Skeletal muscle satellite cell (primary cell): ENCODE results near the gene PDE1A.

Experiments
- H3K27me3 ChIP-seq: 2 replicates; pipeline ENCODE4 v1.7.0; 2013; ENCODE audit warnings: low read length; ENCODE audit not compliant: control insufficient read depth, insufficient read depth
- H3K36me3 ChIP-seq: 2 replicates; pipeline ENCODE4 v1.7.0; 2013; ENCODE audit warnings: mild to moderate bottlenecking, control low read depth, low read length; ENCODE audit not compliant: insufficient read depth
- H3K4me1 ChIP-seq: 2 replicates; pipeline ENCODE4 v1.7.0; 2013; ENCODE audit warnings: low read length; ENCODE audit not compliant: control insufficient read depth, insufficient read depth
- H3K4me2 ChIP-seq: 2 replicates; pipeline ENCODE4 v1.7.0; 2013; ENCODE audit warnings: mild to moderate bottlenecking, low read length
- H3K4me3 ChIP-seq: 2 replicates; pipeline ENCODE4 v1.7.0; 2013; ENCODE audit warnings: low read length
- H3K9ac ChIP-seq: 2 replicates; pipeline ENCODE4 v1.7.0; 2013; ENCODE audit warnings: mild to moderate bottlenecking, low read depth, low read length, moderate library complexity
- H3K9me3 ChIP-seq: replicated peaks from 2 replicates; pipeline ENCODE4 v1.7.0; 2013; ENCODE audit warnings: mild to moderate bottlenecking, control low read depth, low read length

Gene PDE1A

DNA sequence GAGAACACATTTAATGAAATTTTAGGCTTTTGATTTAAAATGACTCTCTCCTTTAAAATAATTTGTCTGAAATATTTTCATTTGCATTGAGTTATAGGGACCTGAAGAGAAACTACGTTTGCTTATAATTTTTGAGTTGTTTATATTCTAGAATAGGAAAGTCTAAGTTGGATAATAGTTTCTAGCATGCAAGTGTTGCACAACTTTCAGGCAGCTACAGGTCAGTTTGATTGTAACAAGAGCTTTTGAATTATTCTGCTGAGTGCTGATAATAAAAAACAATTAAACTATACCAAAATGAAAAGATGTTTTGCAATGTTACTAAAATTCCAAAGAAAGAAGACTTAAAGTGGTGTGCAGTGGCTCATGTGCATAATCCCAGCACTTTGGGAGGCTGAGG lies 71.0 kb downstream of the PDE1A start:
- Histone ChIP-seq H3K9me3 (no peaks in the 10 kb centered on the region), H3K4me2 (no peak overlapping the region), H3K4me1 (peaks cover 12% of the 10 kb centered on the region), H3K27me3 (no peaks in the 10 kb centered on the region), H3K9ac (no peak overlapping the region), H3K36me3 (no peaks in the 10 kb centered on the region), H3K4me3 (no peak overlapping the region)

- H3K9me3 ChIP-seq, result no peaks in the 10 kb centered on the region
- H3K4me3 ChIP-seq, result no peak overlapping the region
- H3K4me2 ChIP-seq, result no peak overlapping the region
- H3K36me3 ChIP-seq, result no peaks in the 10 kb centered on the region
- H3K4me1 ChIP-seq, result no peaks in the 10 kb centered on the region
- no peaks in the 10 kb centered on the region for H3K27me3 ChIP-seq
- H3K9ac ChIP-seq, result no peak overlapping the region
Measured at GRCh38 chr2:182351427-182351826, 75.4 kb downstream of the PDE1A start.

DNA sequence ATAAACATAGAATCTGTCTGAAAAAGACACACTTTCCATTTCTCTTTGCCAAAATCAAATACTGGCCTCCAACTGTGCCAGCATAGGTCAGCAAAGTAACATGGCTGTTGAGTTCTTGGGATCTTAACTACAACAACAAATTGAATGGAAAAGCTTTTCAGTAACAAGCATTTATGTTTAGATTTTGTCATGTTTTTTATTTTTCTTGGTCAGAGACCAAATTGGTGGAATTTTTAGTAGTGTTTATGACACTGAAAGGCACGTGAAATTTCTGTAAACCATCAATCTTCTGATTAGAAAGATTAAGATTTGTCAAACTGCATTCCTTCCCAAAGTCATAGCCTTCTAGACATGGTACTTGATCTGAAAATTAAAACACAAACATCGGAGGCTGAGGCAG lies 77.6 kb downstream of the PDE1A start:
- no peak overlapping the region for H3K4me3 ChIP-seq
- H3K36me3 ChIP-seq, result no peaks in the 10 kb centered on the region
- H3K9me3 ChIP-seq, result no peaks in the 10 kb centered on the region
- H3K4me2 ChIP-seq, result no peak overlapping the region
- no peaks in the 10 kb centered on the region for H3K4me1 ChIP-seq
- no peak overlapping the region for H3K9ac ChIP-seq
- H3K27me3 ChIP-seq, result no peaks in the 10 kb centered on the region

DNA sequence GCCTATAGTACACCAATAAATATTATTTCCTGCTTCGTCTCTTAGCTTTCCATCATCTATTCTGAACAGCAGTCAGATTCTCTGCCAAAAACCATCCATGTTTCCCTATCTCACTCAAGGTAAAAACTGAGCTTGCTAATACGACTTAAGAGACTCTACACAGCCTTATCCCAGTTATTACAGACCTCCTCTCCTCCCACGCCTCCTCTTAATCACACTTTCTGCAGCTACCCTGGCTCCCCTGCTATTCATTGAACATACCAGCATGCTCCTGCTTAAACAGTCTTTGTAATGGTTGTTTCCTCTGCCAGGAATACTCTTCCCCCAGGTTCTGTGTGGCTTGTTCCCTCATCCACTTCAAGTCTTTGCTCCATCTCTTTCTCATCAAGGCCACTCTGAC lies 81.5 kb downstream of the PDE1A start:
- Histone ChIP-seq H3K4me1 (no peaks in the 10 kb centered on the region), H3K4me3 (no peak overlapping the region), H3K36me3 (no peaks in the 10 kb centered on the region), H3K9me3 (no peaks in the 10 kb centered on the region), H3K27me3 (no peaks in the 10 kb centered on the region), H3K4me2 (no peak overlapping the region), H3K9ac (no peak overlapping the region)

DNA sequence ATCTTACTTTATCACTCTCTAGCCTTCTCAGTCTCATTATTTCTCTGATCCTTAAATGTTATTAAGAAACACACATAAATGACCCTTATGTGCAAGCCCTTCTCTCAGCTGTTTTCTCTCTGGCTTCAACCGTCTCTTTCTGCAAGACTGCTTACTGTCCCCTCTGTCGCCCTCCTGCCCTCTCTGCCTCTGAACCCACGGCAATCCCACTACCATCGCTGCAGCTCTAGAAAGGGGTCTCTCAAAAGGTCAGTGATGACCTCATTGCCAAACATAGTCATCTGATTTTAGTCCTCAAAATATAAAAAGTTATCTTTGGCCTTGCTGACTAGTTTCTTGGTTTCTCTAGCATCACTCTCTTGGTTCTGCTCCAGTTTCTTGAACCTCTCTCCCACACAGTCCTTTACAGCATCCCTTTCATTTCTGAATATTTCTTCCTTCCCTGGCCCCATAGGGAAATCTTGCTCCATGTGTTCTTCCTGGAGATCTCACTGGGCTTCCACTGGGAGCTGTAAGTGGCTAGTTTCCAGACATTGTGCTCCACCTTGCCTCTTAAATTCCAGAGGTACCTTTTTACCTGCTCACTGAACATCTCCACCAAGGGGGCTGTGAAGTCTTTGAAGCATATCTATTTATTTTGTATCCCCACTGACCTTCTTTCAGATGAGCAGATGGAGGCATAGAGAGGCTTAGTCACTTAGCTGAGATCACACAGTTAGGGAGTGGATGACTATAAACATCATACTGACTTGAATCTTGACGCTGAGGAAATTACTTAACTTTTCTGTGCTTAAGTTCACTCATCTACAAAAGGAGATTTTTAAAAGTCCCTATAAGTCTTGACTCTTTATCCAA lies 96.2 kb downstream of the PDE1A start:
- no peaks in the 10 kb centered on the region for H3K27me3 ChIP-seq
- no peak overlapping the region for H3K9ac ChIP-seq
- H3K9me3 ChIP-seq, result no peaks in the 10 kb centered on the region

GRCh38 chr2:182324665-182325064 lies 102.2 kb downstream of the PDE1A start:
- Histone ChIP-seq H3K27me3 (no peaks in the 10 kb centered on the region), H3K9me3 (no peaks in the 10 kb centered on the region)

More for the DNA sequence above, 96.2 kb downstream of the PDE1A start:
- Histone ChIP-seq H3K4me3 (no peak overlapping the region), H3K36me3 (no peaks in the 10 kb centered on the region), H3K4me2 (no peak overlapping the region), H3K4me1 (peaks cover 7% of the 10 kb centered on the region)

DNA sequence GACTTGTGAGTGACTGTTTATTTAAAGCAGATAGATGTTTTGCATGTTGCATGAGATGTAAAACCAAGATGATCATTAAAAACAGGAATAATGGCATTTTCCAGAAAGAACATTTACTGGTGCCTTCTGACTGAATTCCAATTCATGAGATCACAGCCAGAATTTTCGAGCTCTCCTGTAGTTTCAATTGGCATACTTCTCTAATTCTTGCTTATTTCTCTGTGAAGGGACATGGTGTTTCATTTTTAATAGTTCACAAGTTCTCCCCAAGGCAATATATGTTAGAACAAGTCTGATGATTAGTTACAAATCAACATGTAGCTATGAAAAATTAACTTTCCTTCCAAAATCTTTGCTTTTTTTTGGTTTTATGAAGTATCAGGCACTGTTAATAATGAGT lies 105.7 kb downstream of the PDE1A start:
- H3K36me3 ChIP-seq, result no peaks in the 10 kb centered on the region
- no peak overlapping the region for H3K4me3 ChIP-seq
- no peak overlapping the region for H3K4me2 ChIP-seq
- H3K9me3 ChIP-seq, result no peaks in the 10 kb centered on the region
- H3K27me3 ChIP-seq, result no peaks in the 10 kb centered on the region
- no peak overlapping the region for H3K9ac ChIP-seq
- peaks cover 35% of the 10 kb centered on the region for H3K4me1 ChIP-seq

More at GRCh38 chr2:182324665-182325064, 102.2 kb downstream of the PDE1A start:
- Histone ChIP-seq H3K4me1 (peaks cover 21% of the 10 kb centered on the region), H3K36me3 (no peaks in the 10 kb centered on the region), H3K9ac (no peak overlapping the region), H3K4me2 (peak overlapping the region; percentile 4), H3K4me3 (no peak overlapping the region)

DNA sequence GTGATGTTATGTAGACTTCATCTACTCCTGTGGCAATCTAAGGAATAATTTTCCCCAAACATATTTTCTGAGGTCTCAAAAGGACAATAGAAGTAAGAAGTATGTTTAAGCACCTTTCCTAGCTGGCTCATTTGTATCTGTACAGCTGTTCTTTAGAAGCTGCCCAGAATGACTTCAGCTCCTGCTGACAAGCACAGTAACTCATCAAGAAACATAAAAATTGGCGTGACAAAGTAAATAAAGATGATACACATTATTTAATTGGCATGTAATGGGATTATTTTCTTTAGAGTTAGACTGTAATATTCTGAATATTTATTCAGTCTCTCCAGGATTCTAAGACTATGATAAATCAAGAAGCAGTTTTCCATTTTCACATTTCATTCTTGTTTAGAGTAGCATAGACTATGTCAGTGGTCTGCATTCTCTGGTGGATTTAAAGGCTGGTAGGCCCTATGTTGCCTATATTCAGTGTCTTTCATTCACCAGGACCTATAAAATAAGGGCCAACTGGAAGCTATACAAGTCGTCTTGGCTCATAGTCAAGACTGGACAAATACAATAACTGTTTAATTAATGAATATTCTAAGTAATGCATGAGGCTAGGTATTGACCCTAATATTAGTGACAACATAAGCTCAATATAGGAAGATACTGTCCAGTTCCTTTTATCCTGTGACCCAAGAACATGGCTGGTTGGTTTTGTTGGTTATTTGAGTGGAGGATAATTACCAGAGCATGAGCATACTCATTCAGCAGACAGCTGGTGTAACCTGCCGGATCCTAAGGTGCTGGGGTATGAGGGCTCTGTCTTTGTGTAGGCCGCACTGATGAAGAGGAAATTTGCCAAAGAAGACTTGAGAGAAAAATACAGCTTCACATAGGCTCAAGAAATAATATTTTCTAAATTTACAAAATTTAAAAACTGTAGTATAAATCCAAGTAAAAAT lies 107.0 kb downstream of the PDE1A start:
- no peaks in the 10 kb centered on the region for H3K9me3 ChIP-seq
- H3K27me3 ChIP-seq, result no peaks in the 10 kb centered on the region
- peaks cover 32% of the 10 kb centered on the region for H3K4me1 ChIP-seq
- no peak overlapping the region for H3K9ac ChIP-seq
- no peak overlapping the region for H3K4me3 ChIP-seq
- H3K36me3 ChIP-seq, result no peaks in the 10 kb centered on the region
- peak overlapping the region; percentile 5 for H3K4me2 ChIP-seq

- Histone ChIP-seq H3K4me3 (no peak overlapping the region), H3K36me3 (no peaks in the 10 kb centered on the region), H3K9me3 (no peaks in the 10 kb centered on the region), H3K27me3 (no peaks in the 10 kb centered on the region), H3K9ac (no peak overlapping the region), H3K4me2 (peak overlapping the region; percentile 39), H3K4me1 (peaks cover 20% of the 10 kb centered on the region)
Measured at GRCh38 chr2:182318466-182319220, 108.2 kb downstream of the PDE1A start.

- Histone ChIP-seq H3K4me2 (no peak overlapping the region), H3K27me3 (no peaks in the 10 kb centered on the region), H3K36me3 (no peaks in the 10 kb centered on the region), H3K9me3 (no peaks in the 10 kb centered on the region), H3K9ac (no peak overlapping the region), H3K4me1 (peaks cover 20% of the 10 kb centered on the region), H3K4me3 (no peak overlapping the region)
Measured at GRCh38 chr2:182316950-182317349, 109.9 kb downstream of the PDE1A start.

GRCh38 chr2:182302972-182303371 lies 123.9 kb downstream of the PDE1A start:
- H3K36me3 ChIP-seq, result no peaks in the 10 kb centered on the region
- no peak overlapping the region for H3K4me3 ChIP-seq
- no peak overlapping the region for H3K9ac ChIP-seq
- peaks cover 39% of the 10 kb centered on the region for H3K4me1 ChIP-seq
- H3K27me3 ChIP-seq, result no peaks in the 10 kb centered on the region
- H3K9me3 ChIP-seq, result no peaks in the 10 kb centered on the region
- H3K4me2 ChIP-seq, result no peak overlapping the region
